Liver (tissue), 9 donors: ENCODE measurements around the gene IHH. TPM values are rescaled to one million over a fixed set of nuclear protein-coding genes. Genes with fewer than 3 reads are reported as not detected.

Experiments
- DNase-seq: peaks from one replicate; pipeline ENCODE4 v3.0.0-alpha.2; 2017; ENCODE audit warnings: low spot score
- H3K27ac ChIP-seq, 2 donors: one replicate each; pipeline ENCODE4 v1.7.0; 2013; ENCODE audit warnings: inconsistent platforms in 2 of 2, low read length in 2 of 2, control low read depth in 1 of 2, low read depth in 1 of 2, mild to moderate bottlenecking in 1 of 2
- H3K27me3 ChIP-seq, 4 donors: one replicate each; pipeline versions ENCODE4 v1.6.1 to v1.7.0; 2013; ENCODE audit warnings: low read length in 3 of 4, inconsistent platforms in 1 of 4, mild to moderate bottlenecking in 1 of 4, moderate library complexity in 1 of 4; ENCODE audit not compliant: control insufficient read depth in 4 of 4, insufficient read depth in 4 of 4
- H3K36me3 ChIP-seq, 4 donors: one replicate each; pipeline versions ENCODE4 v1.6.1 to v1.7.0; 2013; ENCODE audit warnings: low read length in 3 of 4, mild to moderate bottlenecking in 3 of 4, low read depth in 1 of 4, moderate library complexity in 1 of 4; ENCODE audit not compliant: control insufficient read depth in 4 of 4, insufficient read depth in 3 of 4
- H3K4me1 ChIP-seq, 4 donors: one replicate each; pipeline versions ENCODE4 v1.6.1 to v1.7.0; 2013; ENCODE audit warnings: low read length in 3 of 4, mild to moderate bottlenecking in 3 of 4, moderate library complexity in 1 of 4; ENCODE audit not compliant: control insufficient read depth in 4 of 4, insufficient read depth in 4 of 4
- H3K4me3 ChIP-seq, 3 donors: one replicate each; pipeline versions ENCODE4 v1.6.1 to v1.7.0; 2013; ENCODE audit warnings: low read length in 3 of 3, control low read depth in 1 of 3, low read depth in 1 of 3, mild to moderate bottlenecking in 1 of 3
- H3K9ac ChIP-seq, 2 donors: one replicate each; pipeline ENCODE4 v1.7.0; 2013; ENCODE audit warnings: low read length in 2 of 2, mild to moderate bottlenecking in 2 of 2, moderate library complexity in 2 of 2, control low read depth in 1 of 2, low read depth in 1 of 2
- H3K9me3 ChIP-seq, 4 donors: one replicate each; pipeline versions ENCODE4 v1.6.1 to v1.7.0; 2013; ENCODE audit warnings: low read length in 3 of 4; ENCODE audit not compliant: control insufficient read depth in 4 of 4
- ATF3 ChIP-seq: IDR thresholded peaks from 2 replicates; pipeline ENCODE4 v1.6.1; 2016; ENCODE audit warnings: antibody characterized with exemption
- EGR1 ChIP-seq, 2 donors: IDR thresholded peaks; 2 replicates each; pipeline ENCODE4 v1.6.1; 2016 to 2018; ENCODE audit warnings: antibody characterized with exemption in 2 of 2, low read depth in 2 of 2
- FOXA2 ChIP-seq: IDR thresholded peaks from 2 replicates; pipeline ENCODE4 v1.6.1; 2016; ENCODE audit warnings: antibody characterized with exemption
- HNF4A ChIP-seq, 2 donors: conservative IDR thresholded peaks; 2 replicates each; pipeline ENCODE4 v1.6.1; 2016; ENCODE audit warnings: antibody characterized with exemption in 2 of 2, mild to moderate bottlenecking in 2 of 2
- JUND ChIP-seq, 2 donors: IDR thresholded peaks; 2 replicates each; pipeline ENCODE4 v1.6.1; 2016; ENCODE audit warnings: antibody characterized with exemption in 2 of 2
- NR2F2 ChIP-seq: IDR thresholded peaks from 2 replicates; pipeline ENCODE4 v1.6.1; 2016; ENCODE audit warnings: antibody characterized with exemption
- RXRA ChIP-seq, 2 donors: IDR thresholded peaks; 2 replicates each; pipeline ENCODE4 v1.6.1; 2017 to 2018; ENCODE audit warnings: antibody characterized with exemption in 2 of 2, mild to moderate bottlenecking in 1 of 2
- SP1 ChIP-seq: IDR thresholded peaks from 2 replicates; pipeline ENCODE4 v1.6.1; 2018; ENCODE audit warnings: antibody characterized with exemption, mild to moderate bottlenecking
- TAF1 ChIP-seq: conservative IDR thresholded peaks from 2 replicates; pipeline ENCODE4 v1.6.1; 2016; ENCODE audit warnings: antibody characterized with exemption, mild to moderate bottlenecking
- YY1 ChIP-seq: IDR thresholded peaks from 2 replicates; pipeline ENCODE4 v1.6.1; 2016; ENCODE audit warnings: antibody characterized with exemption, mild to moderate bottlenecking
- ZBTB33 ChIP-seq: IDR thresholded peaks from 2 replicates; pipeline ENCODE4 v1.6.1; 2016; ENCODE audit warnings: antibody characterized with exemption
- WGBS: extraction: QIAGEN DNeasy Blood & Tissue Kit; methylation state at CpG from one replicate; pipeline ENCODE4 v1.1.7; 2013; 5-methylcytosine and 5-hydroxymethylcytosine counted together
- polyA plus RNA-seq, 2 donors: library from polyadenylated mRNA; stranded (reverse) in 1 of 2; unstranded in 1 of 2; fragments of 200-250 nt in 1 of 2; fragments of >200 nt in 1 of 2; fragmentation: Nextera tagmentation in 1 of 2; extraction: Ambion mirVana in 1 of 2; gene quantifications; one replicate each; pipeline versions ENCODE4 v1.2.1 to v1.2.3, GENCODE V29; 2013 to 2015
- total RNA-seq, 2 donors: library from RNA; depleted of rRNA; stranded (reverse); fragments of >200 nt; gene quantifications; one replicate each; pipeline ENCODE4 v1.2.3, GENCODE V29; 2014
- TF ChIP-seq, protein P1 (sequence below): IDR thresholded peaks from 2 replicates; pipeline ENCODE4 v1.6.1; 2016; ENCODE audit warnings: antibody characterized with exemption, mild to moderate bottlenecking
- TF ChIP-seq, protein P2 (sequence below): fragments of 150-350 bp; IDR thresholded peaks from 2 replicates; pipeline ENCODE4 v1.5.1; 2017; ENCODE audit warnings: improper control_type of control experiment, low read depth, low read length; ENCODE audit not compliant: missing input control
- donor health status: healthy.
- donor health status: healthy.
- donor health status: healthy.
- donor health status: healthy.
- donor health status: healthy.

Gene IHH
- total and polyA plus RNA-seq, 4 donors: 0.51 to 2.4 (median 0.79) TPM

GRCh38 chr2:219022616-219023015 is 38.1 kb downstream of the IHH start:
- Histone ChIP-seq H3K9ac (no peak overlapping the region), H3K4me1 (no peaks in the 10 kb centered on the region), H3K36me3 (no peaks in the 10 kb centered on the region), H3K4me3 (no peak overlapping the region), H3K9me3 (no peaks in the 10 kb centered on the region), H3K27me3 (no peaks in the 10 kb centered on the region), H3K27ac (no peak overlapping the region)
- 92% methylated on average over 5 of the region's 5 CpGs for WGBS
- TF ChIP-seq ZBTB33 (no peak), HNF4A (conservative IDR thresholded peaks at IDR 0.05) (no peak), FOXA2 (no peak), EGR1 (IDR thresholded peaks at IDR 0.05; ENCODE audit: low read depth in 2 of 2) (no peak), YY1 (no peak), RXRA (IDR thresholded peaks at IDR 0.05) (no peak), ATF3 (no peak), TAF1 (no peak), NR2F2 (no peak), JUND (IDR thresholded peaks at IDR 0.05) (no peak)
- TF ChIP-seq, protein P1, sequence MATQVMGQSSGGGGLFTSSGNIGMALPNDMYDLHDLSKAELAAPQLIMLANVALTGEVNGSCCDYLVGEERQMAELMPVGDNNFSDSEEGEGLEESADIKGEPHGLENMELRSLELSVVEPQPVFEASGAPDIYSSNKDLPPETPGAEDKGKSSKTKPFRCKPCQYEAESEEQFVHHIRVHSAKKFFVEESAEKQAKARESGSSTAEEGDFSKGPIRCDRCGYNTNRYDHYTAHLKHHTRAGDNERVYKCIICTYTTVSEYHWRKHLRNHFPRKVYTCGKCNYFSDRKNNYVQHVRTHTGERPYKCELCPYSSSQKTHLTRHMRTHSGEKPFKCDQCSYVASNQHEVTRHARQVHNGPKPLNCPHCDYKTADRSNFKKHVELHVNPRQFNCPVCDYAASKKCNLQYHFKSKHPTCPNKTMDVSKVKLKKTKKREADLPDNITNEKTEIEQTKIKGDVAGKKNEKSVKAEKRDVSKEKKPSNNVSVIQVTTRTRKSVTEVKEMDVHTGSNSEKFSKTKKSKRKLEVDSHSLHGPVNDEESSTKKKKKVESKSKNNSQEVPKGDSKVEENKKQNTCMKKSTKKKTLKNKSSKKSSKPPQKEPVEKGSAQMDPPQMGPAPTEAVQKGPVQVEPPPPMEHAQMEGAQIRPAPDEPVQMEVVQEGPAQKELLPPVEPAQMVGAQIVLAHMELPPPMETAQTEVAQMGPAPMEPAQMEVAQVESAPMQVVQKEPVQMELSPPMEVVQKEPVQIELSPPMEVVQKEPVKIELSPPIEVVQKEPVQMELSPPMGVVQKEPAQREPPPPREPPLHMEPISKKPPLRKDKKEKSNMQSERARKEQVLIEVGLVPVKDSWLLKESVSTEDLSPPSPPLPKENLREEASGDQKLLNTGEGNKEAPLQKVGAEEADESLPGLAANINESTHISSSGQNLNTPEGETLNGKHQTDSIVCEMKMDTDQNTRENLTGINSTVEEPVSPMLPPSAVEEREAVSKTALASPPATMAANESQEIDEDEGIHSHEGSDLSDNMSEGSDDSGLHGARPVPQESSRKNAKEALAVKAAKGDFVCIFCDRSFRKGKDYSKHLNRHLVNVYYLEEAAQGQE: no peak
- TF ChIP-seq, protein P2, sequence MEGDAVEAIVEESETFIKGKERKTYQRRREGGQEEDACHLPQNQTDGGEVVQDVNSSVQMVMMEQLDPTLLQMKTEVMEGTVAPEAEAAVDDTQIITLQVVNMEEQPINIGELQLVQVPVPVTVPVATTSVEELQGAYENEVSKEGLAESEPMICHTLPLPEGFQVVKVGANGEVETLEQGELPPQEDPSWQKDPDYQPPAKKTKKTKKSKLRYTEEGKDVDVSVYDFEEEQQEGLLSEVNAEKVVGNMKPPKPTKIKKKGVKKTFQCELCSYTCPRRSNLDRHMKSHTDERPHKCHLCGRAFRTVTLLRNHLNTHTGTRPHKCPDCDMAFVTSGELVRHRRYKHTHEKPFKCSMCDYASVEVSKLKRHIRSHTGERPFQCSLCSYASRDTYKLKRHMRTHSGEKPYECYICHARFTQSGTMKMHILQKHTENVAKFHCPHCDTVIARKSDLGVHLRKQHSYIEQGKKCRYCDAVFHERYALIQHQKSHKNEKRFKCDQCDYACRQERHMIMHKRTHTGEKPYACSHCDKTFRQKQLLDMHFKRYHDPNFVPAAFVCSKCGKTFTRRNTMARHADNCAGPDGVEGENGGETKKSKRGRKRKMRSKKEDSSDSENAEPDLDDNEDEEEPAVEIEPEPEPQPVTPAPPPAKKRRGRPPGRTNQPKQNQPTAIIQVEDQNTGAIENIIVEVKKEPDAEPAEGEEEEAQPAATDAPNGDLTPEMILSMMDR: no peak
- no peak for DNase-seq

DNA sequence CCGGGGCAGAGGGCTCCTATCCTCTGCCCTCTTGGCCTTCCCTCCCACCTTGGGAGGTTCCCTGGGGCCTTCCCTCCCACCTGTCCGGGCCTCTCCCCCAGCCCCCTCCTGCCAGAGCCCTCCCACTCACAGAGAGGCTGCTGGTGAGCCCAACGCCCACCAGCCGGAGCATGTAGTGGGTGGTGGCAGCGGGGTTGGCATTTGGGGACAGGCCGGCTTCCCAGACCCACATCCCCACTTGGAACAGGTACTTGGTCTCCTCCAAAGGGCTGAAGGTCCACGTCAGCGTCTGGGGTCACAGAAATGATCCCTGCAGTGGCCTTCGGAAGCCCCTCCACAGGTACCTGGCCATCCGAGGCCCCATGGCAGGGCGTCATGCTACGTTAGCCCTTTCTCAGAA is 38.7 kb downstream of the IHH start:
- Histone ChIP-seq H3K27me3 (no peaks in the 10 kb centered on the region), H3K36me3 (no peaks in the 10 kb centered on the region), H3K4me3 (no peak overlapping the region), H3K9ac (no peak overlapping the region), H3K4me1 (no peaks in the 10 kb centered on the region), H3K27ac (no peak overlapping the region), H3K9me3 (no peaks in the 10 kb centered on the region)
- TF ChIP-seq ZBTB33: no peak
- TF ChIP-seq SP1: no peak
- 87% methylated on average over 12 of the region's 12 CpGs for WGBS
- DNase-seq: no peak
